PC-9 (cell line): ENCODE measurements around the gene ARID3B.

Experiments
- CTCF ChIP-seq: fragments of 200-600 bp; sonication (generic); conservative IDR thresholded peaks from 2 replicates; pipeline ENCODE4 v1.6.1; 2017; ENCODE audit warnings: mixed run types, antibody characterized with exemption, mild to moderate bottlenecking, moderate library complexity
- EZH2 ChIP-seq: fragments of 200-600 bp; sonication (generic); IDR thresholded peaks from 2 replicates; pipeline ENCODE4 v1.8.0; 2017; ENCODE audit warnings: antibody characterized with exemption, low read depth

- TF ChIP-seq CTCF (no peak), EZH2 (no peak)
Measured at GRCh38 chr15:74616996-74617395, 76.0 kb downstream of the ARID3B start.
